GM23338 (cell line): ENCODE measurements around the gene GOLT1B. TPM values are rescaled to one million over a fixed set of nuclear protein-coding genes. Genes with fewer than 3 reads are reported as not detected.
A peak's percentile ranks its signal among the peaks of the same experiment; 100 is the strongest.

Experiments used
- ATAC-seq: fragments of 200-7000 bp; cut with Tn5 transposase; 3 replicates; pipeline ENCODE4 v1.9.1; 2020
- DNase-seq: peaks from one replicate; pipeline ENCODE4 v3.0.0-alpha.2; 2015; ENCODE audit warnings: low spot score
- H2AFZ ChIP-seq: fragments of 200-600 bp; sonication (generic); 2 replicates; pipeline ENCODE4 v1.8.0; 2016; ENCODE audit warnings: antibody characterized with exemption, mild to moderate bottlenecking, moderate library complexity
- H3F3A ChIP-seq: fragments of 200-600 bp; sonication (generic); replicated peaks from 2 replicates; pipeline ENCODE4 v1.8.0; 2017; ENCODE audit warnings: antibody characterized with exemption, mixed run types, low read depth
- H3K27ac ChIP-seq: fragments of 200-600 bp; sonication (generic); 2 replicates; pipeline ENCODE4 v1.6.1; 2016; ENCODE audit warnings: low read depth
- H3K27me3 ChIP-seq: fragments of 200-600 bp; sonication (generic); 2 replicates; pipeline ENCODE4 v1.8.0; 2016; ENCODE audit warnings: mild to moderate bottlenecking, mixed run types, moderate library complexity; ENCODE audit not compliant: insufficient read depth
- H3K36me3 ChIP-seq: fragments of 200-600 bp; sonication (generic); 2 replicates; pipeline ENCODE4 v1.8.0; 2016; ENCODE audit warnings: mild to moderate bottlenecking; ENCODE audit not compliant: insufficient read depth
- H3K4me1 ChIP-seq: fragments of 200-600 bp; sonication (generic); 2 replicates; pipeline ENCODE4 v1.8.0; 2016; ENCODE audit warnings: mild to moderate bottlenecking, moderate library complexity; ENCODE audit not compliant: insufficient read depth
- H3K4me2 ChIP-seq: fragments of 200-600 bp; sonication (generic); 2 replicates; pipeline ENCODE4 v1.7.1; 2017; ENCODE audit warnings: mixed run types
- H3K4me3 ChIP-seq: fragments of 200-600 bp; sonication (generic); 2 replicates; pipeline ENCODE4 v1.6.1; 2016; ENCODE audit warnings: mixed run types
- H3K79me2 ChIP-seq: fragments of 200-600 bp; sonication (generic); replicated peaks from 2 replicates; pipeline ENCODE4 v1.8.0; 2017; ENCODE audit warnings: mild to moderate bottlenecking; ENCODE audit not compliant: insufficient read depth
- H3K9me2 ChIP-seq: fragments of 200-600 bp; sonication (generic); 2 replicates; pipeline ENCODE4 v1.8.0; 2017; ENCODE audit not compliant: insufficient read depth
- H4K20me1 ChIP-seq: fragments of 200-600 bp; sonication (generic); replicated peaks from 2 replicates; pipeline ENCODE4 v1.8.0; 2017; ENCODE audit warnings: mild to moderate bottlenecking; ENCODE audit not compliant: insufficient read depth
- H3K27ac Mint-ChIP-seq: 2 replicates; pipeline ENCODE4 v1.8.0; 2020; ENCODE audit warnings: inconsistent platforms, mild to moderate bottlenecking, moderate library complexity, mixed read lengths
- H3K27me3 Mint-ChIP-seq: 3 replicates; pipeline ENCODE4 v1.8.0; 2022; ENCODE audit warnings: low read depth, mild to moderate bottlenecking, moderate library complexity, mixed read lengths, inconsistent platforms; ENCODE audit not compliant: insufficient read depth, poor library complexity
- H3K36me3 Mint-ChIP-seq: 3 replicates; pipeline ENCODE4 v1.8.0; 2021; ENCODE audit warnings: low read depth, mild to moderate bottlenecking, inconsistent platforms, moderate library complexity, mixed read lengths
- H3K4me1 Mint-ChIP-seq: 3 replicates; pipeline ENCODE4 v1.8.0; 2020; ENCODE audit warnings: mild to moderate bottlenecking, inconsistent platforms, mixed read lengths
- H3K4me3 Mint-ChIP-seq: 3 replicates; pipeline ENCODE4 v1.8.0; 2021; ENCODE audit warnings: moderate library complexity, mild to moderate bottlenecking, inconsistent platforms, mixed read lengths
- H3K9me3 Mint-ChIP-seq: 3 replicates; pipeline ENCODE4 v1.8.0; 2020; ENCODE audit warnings: moderate library complexity, mild to moderate bottlenecking, inconsistent platforms, mixed read lengths
- CREB1 ChIP-seq: fragments of 250-450 bp; sonication (Bioruptor Pico); IDR thresholded peaks from 2 replicates; pipeline ENCODE4 v1.5.0; 2020; ENCODE audit warnings: low read depth, mild to moderate bottlenecking, moderate library complexity
- EZH2 ChIP-seq: fragments of 200-600 bp; sonication (generic); IDR thresholded peaks from one replicate; pipeline ENCODE4 v1.8.0; 2017; ENCODE audit warnings: antibody characterized with exemption, mild to moderate bottlenecking, low read depth; ENCODE audit not compliant: unreplicated experiment
- EZH2phosphoT487 ChIP-seq: fragments of 200-600 bp; sonication (generic); IDR thresholded peaks from one replicate; pipeline ENCODE4 v1.8.1; 2018; ENCODE audit warnings: antibody characterized with exemption; ENCODE audit not compliant: unreplicated experiment
- NANOG ChIP-seq: IDR thresholded peaks from 2 replicates; pipeline ENCODE4 v1.6.1; 2016; ENCODE audit warnings: antibody characterized with exemption, borderline replicate concordance
- POLR2AphosphoS5 ChIP-seq: IDR thresholded peaks from 2 replicates; pipeline ENCODE4 v1.6.1; 2016; ENCODE audit warnings: antibody characterized with exemption, low read depth
- STAT1 ChIP-seq: IDR thresholded peaks from one replicate; pipeline ENCODE4 v1.6.1; 2016; ENCODE audit warnings: antibody characterized with exemption; ENCODE audit not compliant: unreplicated experiment
- ZNF114 ChIP-seq: fragments of 250-450 bp; sonication (Bioruptor Pico); IDR thresholded peaks from 2 replicates; pipeline ENCODE4 v1.5.0; 2020; ENCODE audit warnings: mild to moderate bottlenecking, moderate library complexity
- ZNF331 ChIP-seq: fragments of 250-450 bp; sonication (Bioruptor Pico); IDR thresholded peaks from 2 replicates; pipeline ENCODE4 v1.5.0; 2020; ENCODE audit warnings: low read depth, mild to moderate bottlenecking, moderate library complexity
- polyA plus RNA-seq: library from polyadenylated mRNA; unstranded; fragments of >200 nt; fragmentation: Nextera tagmentation; extraction: Ambion mirVana; gene quantifications from 2 replicates; pipeline ENCODE4 v1.2.1, GENCODE V29; 2016
- total RNA-seq: library from RNA; depleted of rRNA; stranded (reverse); fragments of >200 nt; shearing (Covaris generic); gene quantifications from 2 replicates; pipeline ENCODE4 v1.2.3, GENCODE V29; 2014
- TF ChIP-seq, protein P1 (sequence below): fragments of 250-450 bp; sonication (Bioruptor Pico); IDR thresholded peaks from 2 replicates; pipeline ENCODE4 v1.5.0; 2020; ENCODE audit warnings: mild to moderate bottlenecking, moderate library complexity
- TF ChIP-seq, protein P2 (sequence below): IDR thresholded peaks from 2 replicates; pipeline ENCODE4 v1.6.1; 2016; ENCODE audit warnings: antibody characterized with exemption
- TF ChIP-seq, protein P3 (sequence below), 2 experiments: fragments of 200-600 bp in 1 of 2; sonication (generic) in 1 of 2; conservative IDR thresholded peaks; 2 replicates each; pipeline versions ENCODE4 v1.5.1 to v1.6.1; 2016 to 2017; ENCODE audit warnings: antibody characterized with exemption in 2 of 2, low read depth in 2 of 2, mild to moderate bottlenecking in 2 of 2, moderate library complexity in 1 of 2

Gene GOLT1B
- total and polyA plus RNA-seq, 2 experiments from 2014 or later = 24.3 to 41.7 TPM

DNA sequence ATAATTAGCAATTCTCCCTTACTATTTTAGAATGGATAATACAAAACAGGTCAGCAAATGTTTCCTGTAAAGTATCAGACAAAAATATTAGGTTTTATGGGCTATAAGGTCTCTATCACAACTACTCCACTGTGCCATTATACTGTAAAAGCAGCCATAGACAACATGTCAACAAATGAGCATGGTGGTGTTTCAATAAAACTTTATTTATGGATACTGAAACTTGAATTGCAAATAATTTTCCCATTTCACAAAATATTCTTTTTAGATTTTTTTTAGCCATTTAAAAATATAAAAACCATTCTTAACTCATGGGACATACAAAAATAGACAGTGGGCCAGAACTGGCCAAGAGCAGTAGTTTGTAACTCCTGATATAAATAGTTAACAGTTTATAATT, 15.6 kb upstream of the GOLT1B start (continued):
- TF ChIP-seq, protein P1, sequence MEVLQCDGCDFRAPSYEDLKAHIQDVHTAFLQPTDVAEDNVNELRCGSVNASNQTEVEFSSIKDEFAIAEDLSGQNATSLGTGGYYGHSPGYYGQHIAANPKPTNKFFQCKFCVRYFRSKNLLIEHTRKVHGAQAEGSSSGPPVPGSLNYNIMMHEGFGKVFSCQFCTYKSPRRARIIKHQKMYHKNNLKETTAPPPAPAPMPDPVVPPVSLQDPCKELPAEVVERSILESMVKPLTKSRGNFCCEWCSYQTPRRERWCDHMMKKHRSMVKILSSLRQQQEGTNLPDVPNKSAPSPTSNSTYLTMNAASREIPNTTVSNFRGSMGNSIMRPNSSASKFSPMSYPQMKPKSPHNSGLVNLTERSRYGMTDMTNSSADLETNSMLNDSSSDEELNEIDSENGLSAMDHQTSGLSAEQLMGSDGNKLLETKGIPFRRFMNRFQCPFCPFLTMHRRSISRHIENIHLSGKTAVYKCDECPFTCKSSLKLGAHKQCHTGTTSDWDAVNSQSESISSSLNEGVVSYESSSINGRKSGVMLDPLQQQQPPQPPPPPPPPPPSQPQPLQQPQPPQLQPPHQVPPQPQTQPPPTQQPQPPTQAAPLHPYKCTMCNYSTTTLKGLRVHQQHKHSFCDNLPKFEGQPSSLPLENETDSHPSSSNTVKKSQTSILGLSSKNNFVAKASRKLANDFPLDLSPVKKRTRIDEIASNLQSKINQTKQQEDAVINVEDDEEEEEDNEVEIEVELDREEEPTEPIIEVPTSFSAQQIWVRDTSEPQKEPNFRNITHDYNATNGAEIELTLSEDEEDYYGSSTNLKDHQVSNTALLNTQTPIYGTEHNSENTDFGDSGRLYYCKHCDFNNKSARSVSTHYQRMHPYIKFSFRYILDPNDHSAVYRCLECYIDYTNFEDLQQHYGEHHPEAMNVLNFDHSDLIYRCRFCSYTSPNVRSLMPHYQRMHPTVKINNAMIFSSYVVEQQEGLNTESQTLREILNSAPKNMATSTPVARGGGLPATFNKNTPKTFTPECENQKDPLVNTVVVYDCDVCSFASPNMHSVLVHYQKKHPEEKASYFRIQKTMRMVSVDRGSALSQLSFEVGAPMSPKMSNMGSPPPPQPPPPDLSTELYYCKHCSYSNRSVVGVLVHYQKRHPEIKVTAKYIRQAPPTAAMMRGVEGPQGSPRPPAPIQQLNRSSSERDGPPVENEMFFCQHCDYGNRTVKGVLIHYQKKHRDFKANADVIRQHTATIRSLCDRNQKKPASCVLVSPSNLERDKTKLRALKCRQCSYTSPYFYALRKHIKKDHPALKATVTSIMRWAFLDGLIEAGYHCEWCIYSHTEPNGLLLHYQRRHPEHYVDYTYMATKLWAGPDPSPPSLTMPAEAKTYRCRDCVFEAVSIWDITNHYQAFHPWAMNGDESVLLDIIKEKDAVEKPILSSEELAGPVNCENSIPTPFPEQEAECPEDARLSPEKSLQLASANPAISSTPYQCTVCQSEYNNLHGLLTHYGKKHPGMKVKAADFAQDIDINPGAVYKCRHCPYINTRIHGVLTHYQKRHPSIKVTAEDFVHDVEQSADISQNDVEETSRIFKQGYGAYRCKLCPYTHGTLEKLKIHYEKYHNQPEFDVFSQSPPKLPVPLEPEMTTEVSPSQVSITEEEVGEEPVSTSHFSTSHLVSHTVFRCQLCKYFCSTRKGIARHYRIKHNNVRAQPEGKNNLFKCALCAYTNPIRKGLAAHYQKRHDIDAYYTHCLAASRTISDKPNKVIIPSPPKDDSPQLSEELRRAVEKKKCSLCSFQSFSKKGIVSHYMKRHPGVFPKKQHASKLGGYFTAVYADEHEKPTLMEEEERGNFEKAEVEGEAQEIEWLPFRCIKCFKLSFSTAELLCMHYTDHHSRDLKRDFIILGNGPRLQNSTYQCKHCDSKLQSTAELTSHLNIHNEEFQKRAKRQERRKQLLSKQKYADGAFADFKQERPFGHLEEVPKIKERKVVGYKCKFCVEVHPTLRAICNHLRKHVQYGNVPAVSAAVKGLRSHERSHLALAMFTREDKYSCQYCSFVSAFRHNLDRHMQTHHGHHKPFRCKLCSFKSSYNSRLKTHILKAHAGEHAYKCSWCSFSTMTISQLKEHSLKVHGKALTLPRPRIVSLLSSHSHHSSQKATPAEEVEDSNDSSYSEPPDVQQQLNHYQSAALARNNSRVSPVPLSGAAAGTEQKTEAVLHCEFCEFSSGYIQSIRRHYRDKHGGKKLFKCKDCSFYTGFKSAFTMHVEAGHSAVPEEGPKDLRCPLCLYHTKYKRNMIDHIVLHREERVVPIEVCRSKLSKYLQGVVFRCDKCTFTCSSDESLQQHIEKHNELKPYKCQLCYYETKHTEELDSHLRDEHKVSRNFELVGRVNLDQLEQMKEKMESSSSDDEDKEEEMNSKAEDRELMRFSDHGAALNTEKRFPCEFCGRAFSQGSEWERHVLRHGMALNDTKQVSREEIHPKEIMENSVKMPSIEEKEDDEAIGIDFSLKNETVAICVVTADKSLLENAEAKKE (CRISPR knock-in tag) = no peak
- no peak for TF ChIP-seq ZNF331 (CRISPR knock-in tag)
- no peak for TF ChIP-seq ZNF114 (CRISPR knock-in tag)
- TF ChIP-seq, protein P2, sequence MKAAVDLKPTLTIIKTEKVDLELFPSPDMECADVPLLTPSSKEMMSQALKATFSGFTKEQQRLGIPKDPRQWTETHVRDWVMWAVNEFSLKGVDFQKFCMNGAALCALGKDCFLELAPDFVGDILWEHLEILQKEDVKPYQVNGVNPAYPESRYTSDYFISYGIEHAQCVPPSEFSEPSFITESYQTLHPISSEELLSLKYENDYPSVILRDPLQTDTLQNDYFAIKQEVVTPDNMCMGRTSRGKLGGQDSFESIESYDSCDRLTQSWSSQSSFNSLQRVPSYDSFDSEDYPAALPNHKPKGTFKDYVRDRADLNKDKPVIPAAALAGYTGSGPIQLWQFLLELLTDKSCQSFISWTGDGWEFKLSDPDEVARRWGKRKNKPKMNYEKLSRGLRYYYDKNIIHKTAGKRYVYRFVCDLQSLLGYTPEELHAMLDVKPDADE = no peak
- TF ChIP-seq EZH2phosphoT487 = no peak

DNA sequence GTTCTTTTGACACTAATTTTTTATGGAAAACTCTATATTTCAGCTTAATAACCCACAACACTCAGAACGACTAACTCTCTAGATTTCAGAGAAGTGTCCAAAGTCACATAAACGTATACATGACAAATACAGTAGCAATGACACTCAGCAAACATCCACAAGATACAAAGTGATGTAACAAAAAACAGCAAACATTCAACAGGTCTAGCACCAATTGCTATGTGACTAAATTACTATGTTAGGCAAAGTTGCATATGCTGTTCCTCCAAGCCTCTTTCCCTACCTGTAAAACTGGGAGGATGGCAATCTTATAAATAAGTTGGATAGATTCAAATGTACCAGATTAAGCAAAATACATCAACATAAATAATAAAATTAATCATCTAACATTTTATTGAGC, 1.8 kb upstream of the GOLT1B start:
- Mint-ChIP-seq H3K9me3 (no peaks in the 10 kb centered on the region), H3K4me3 (no peak overlapping the region), H3K27me3 (no peaks in the 10 kb centered on the region), H3K36me3 (peaks cover 13% of the 10 kb centered on the region; the same call in 2 of the 3 replicates), H3K27ac (no peak overlapping the region), H3K4me1 (peaks cover 6% of the 10 kb centered on the region; the same call in 2 of the 3 replicates)
- Histone ChIP-seq H2AFZ (no peak overlapping the region), H3K79me2 (peaks cover 43% of the 10 kb centered on the region), H4K20me1 (0 out of 2 replicates have a peak, but pooled peaks cover 8% of the 10 kb centered on the region), H3K27ac (no peak overlapping the region), H3K9me2 (no peaks in the 10 kb centered on the region), H3F3A (no peaks in the 10 kb centered on the region), H3K4me3 (peak overlapping the region; percentile 73; the same call in 1 of the 2 replicates), H3K27me3 (no peaks in the 10 kb centered on the region), H3K4me1 (peaks cover 17% of the 10 kb centered on the region), H3K4me2 (peak overlapping the region; percentile 84; the same call in 1 of the 2 replicates), H3K36me3 (no peaks in the 10 kb centered on the region)
- DNase-seq (no peak), ATAC-seq (no peak)
- TF ChIP-seq ZNF331 (CRISPR knock-in tag) = no peak
- TF ChIP-seq, protein P2 = no peak
- no peak for TF ChIP-seq NANOG
- no peak for TF ChIP-seq STAT1
- TF ChIP-seq, protein P3, sequence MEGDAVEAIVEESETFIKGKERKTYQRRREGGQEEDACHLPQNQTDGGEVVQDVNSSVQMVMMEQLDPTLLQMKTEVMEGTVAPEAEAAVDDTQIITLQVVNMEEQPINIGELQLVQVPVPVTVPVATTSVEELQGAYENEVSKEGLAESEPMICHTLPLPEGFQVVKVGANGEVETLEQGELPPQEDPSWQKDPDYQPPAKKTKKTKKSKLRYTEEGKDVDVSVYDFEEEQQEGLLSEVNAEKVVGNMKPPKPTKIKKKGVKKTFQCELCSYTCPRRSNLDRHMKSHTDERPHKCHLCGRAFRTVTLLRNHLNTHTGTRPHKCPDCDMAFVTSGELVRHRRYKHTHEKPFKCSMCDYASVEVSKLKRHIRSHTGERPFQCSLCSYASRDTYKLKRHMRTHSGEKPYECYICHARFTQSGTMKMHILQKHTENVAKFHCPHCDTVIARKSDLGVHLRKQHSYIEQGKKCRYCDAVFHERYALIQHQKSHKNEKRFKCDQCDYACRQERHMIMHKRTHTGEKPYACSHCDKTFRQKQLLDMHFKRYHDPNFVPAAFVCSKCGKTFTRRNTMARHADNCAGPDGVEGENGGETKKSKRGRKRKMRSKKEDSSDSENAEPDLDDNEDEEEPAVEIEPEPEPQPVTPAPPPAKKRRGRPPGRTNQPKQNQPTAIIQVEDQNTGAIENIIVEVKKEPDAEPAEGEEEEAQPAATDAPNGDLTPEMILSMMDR (conservative IDR thresholded peaks at IDR 0.05; ENCODE audit: low read depth in 2 of 2) = no peak
- no peak for TF ChIP-seq POLR2AphosphoS5
- TF ChIP-seq ZNF114 (CRISPR knock-in tag) = no peak
- TF ChIP-seq CREB1 (CRISPR knock-in tag) = no peak
- TF ChIP-seq EZH2 = no peak
